Activated CD8-positive, alpha-beta T cell treated with anti-CD3 and anti-CD28 coated beads for 36 hours (primary cell): ENCODE data around the gene BEST2. TPM values are rescaled to one million over a fixed set of nuclear protein-coding genes. Genes with fewer than 3 reads are reported as not detected.

Source experiments
- ATAC-seq: fragments of 200-7000 bp; cut with Tn5 transposase; one replicate; pipeline ENCODE4 v1.10.0; 2021; ENCODE audit warnings: mild to moderate bottlenecking, moderate library complexity
- CTCF ChIA-PET: fragments of 350-600 bp; sonication (Branson Sonifier 250); formaldehyde crosslinking; loops from one replicate; lab custom pipeline; 2021; ENCODE audit warnings: antibody characterized with exemption; lab: Charles Lee
- POLR2A ChIA-PET: fragments of 350-600 bp; sonication (Branson Sonifier 250); formaldehyde crosslinking; loops from one replicate; lab custom pipeline; 2021; ENCODE audit warnings: antibody characterized with exemption; lab: Charles Lee
- DNase-seq: peaks from one replicate; pipeline ENCODE4 v3.0.0-alpha.2; 2020
- H3K27ac Mint-ChIP-seq: one replicate; pipeline ENCODE4 v1.8.0; 2021; ENCODE audit warnings: mild to moderate bottlenecking, mixed read lengths
- H3K27me3 Mint-ChIP-seq: one replicate; pipeline ENCODE4 v1.8.0; 2021; ENCODE audit warnings: mixed read lengths
- H3K36me3 Mint-ChIP-seq: one replicate; pipeline ENCODE4 v1.8.0; 2021; ENCODE audit warnings: low read depth, mixed read lengths
- H3K4me1 Mint-ChIP-seq: one replicate; pipeline ENCODE4 v1.8.0; 2021; ENCODE audit warnings: low read depth, mixed read lengths
- H3K4me3 Mint-ChIP-seq: one replicate; pipeline ENCODE4 v1.8.0; 2021; ENCODE audit warnings: mild to moderate bottlenecking, moderate library complexity, mixed read lengths
- H3K9me3 Mint-ChIP-seq: one replicate; pipeline ENCODE4 v1.8.0; 2021; ENCODE audit warnings: mixed read lengths
- CTCF ChIP-seq: fragments of 200-600 bp; IDR thresholded peaks from one replicate; pipeline ENCODE4 v1.8.0; 2022; ENCODE audit warnings: antibody characterized with exemption, mild to moderate bottlenecking
- intact Hi-C: fragments of 100-400 bp; cut with micrococcal nuclease; formaldehyde crosslinking; loops from one replicate; pipeline ENCODE4 v1.10.0; 2022
- total RNA-seq, 2 experiments: library from RNA; stranded (reverse); gene quantifications; one replicate each; pipeline ENCODE4 v1.2.3, GENCODE V29; 2021

BEST2 gene
- not detected for total RNA-seq

- Mint-ChIP-seq H3K4me1 (no peaks in the 10 kb centered on the region), H3K9me3 (peaks cover 8% of the 10 kb centered on the region), H3K27ac (no peak within 1 kb of the TSS), H3K27me3 (peaks cover 28% of the 10 kb centered on the region), H3K4me3 (no peak within 1 kb of the TSS), H3K36me3 (peaks cover 17% of the 10 kb centered on the region)
- no peak for TF ChIP-seq CTCF
- DNase-seq: no peak
- CTCF ChIA-PET: interaction anchor here (0.6 to 1.2 kb wide), 2 partner anchors 9 to 227 kb away, joined by 3 read pairs; no protein-coding TSS in a partner anchor
- POLR2A ChIA-PET: interaction anchor here (1.1 to 2.2 kb wide), 2 partner anchors 14 to 20 kb away, joined by 3 to 10 read pairs; partner anchors contain the start of gene GET3
- intact Hi-C loops: no loop called here
- ATAC-seq: no peak
These were observed at the start of gene BEST2 for GRCh38 chr19:12751635-12752034. Gene BEST2, plus strand, starts transcription at chr19:12751791. Its CDS starts 802 bp downstream, at chr19:12752593.

GRCh38 chr19:12703046-12703445 is 48.5 kb upstream of the BEST2 start:
- TF ChIP-seq CTCF: no peak
- Mint-ChIP-seq H3K9me3 (no peaks in the 10 kb centered on the region), H3K4me3 (no peak overlapping the region), H3K4me1 (peaks cover 4% of the 10 kb centered on the region), H3K27me3 (no peaks in the 10 kb centered on the region), H3K27ac (peak overlapping the region; percentile 37), H3K36me3 (peaks cover 53% of the 10 kb centered on the region)
- ChIA-PET POLR2A (interaction anchor here (1.0 to 1.1 kb wide), 2 partner anchors 12 kb away, joined by 3 read pairs; no protein-coding TSS in a partner anchor), CTCF (interaction anchor here (1.0 to 1.1 kb wide), 2 partner anchors 54 to 145 kb away, joined by 3 to 5 read pairs; no protein-coding TSS in a partner anchor)
- DNase-seq: peak; percentile 69
- intact Hi-C loops: no loop called here
- ATAC-seq: peak; percentile 89

- DNase-seq: no peak
- Mint-ChIP-seq H3K9me3 (no peaks in the 10 kb centered on the region), H3K27ac (no peak overlapping the region), H3K4me1 (no peaks in the 10 kb centered on the region), H3K27me3 (no peaks in the 10 kb centered on the region), H3K36me3 (peaks cover 55% of the 10 kb centered on the region), H3K4me3 (no peak overlapping the region)
- ChIA-PET CTCF (no interaction called here), POLR2A (interaction anchor here (1.0 to 1.6 kb wide), 2 partner anchors 12 to 19 kb away, joined by 3 to 5 read pairs; no protein-coding TSS in a partner anchor)
- intact Hi-C loops: no loop called here
- no peak for ATAC-seq
- TF ChIP-seq CTCF: no peak
These were observed 46.4 kb upstream of the BEST2 start for GRCh38 chr19:12705169-12705568.

- no peak overlapping the region for H3K4me3 Mint-ChIP-seq
- peaks cover 57% of the 10 kb centered on the region for H3K36me3 Mint-ChIP-seq
- H3K4me1 Mint-ChIP-seq: no peaks in the 10 kb centered on the region
- no peak overlapping the region for H3K27ac Mint-ChIP-seq
- no peaks in the 10 kb centered on the region for H3K9me3 Mint-ChIP-seq
- no peak for TF ChIP-seq CTCF
- CTCF ChIA-PET: interaction anchor here (1.1 kb wide), 1 partner anchor 90 kb away, joined by 3 read pairs; no protein-coding TSS in a partner anchor
- H3K27me3 Mint-ChIP-seq: no peaks in the 10 kb centered on the region
- DNase-seq: no peak
- POLR2A ChIA-PET: interaction anchor here (1.0 to 2.2 kb wide), 5 partner anchors 9 to 26 kb away, joined by 3 to 15 read pairs (median 3); partner anchors contain the start of gene FBXW9
- ATAC-seq: no peak
- intact Hi-C loops: no loop called here
These were observed 45.8 kb upstream of the BEST2 start for GRCh38 chr19:12705654-12706331.

- ChIA-PET CTCF (interaction anchor here (1.1 kb wide), 1 partner anchor 89 kb away, joined by 3 read pairs; no protein-coding TSS in a partner anchor), POLR2A (interaction anchor here (1.5 to 2.2 kb wide), 4 partner anchors 10 to 27 kb away, joined by 3 to 15 read pairs (median 4); partner anchors contain the start of gene FBXW9)
- H3K27ac Mint-ChIP-seq: no peak overlapping the region
- H3K27me3 Mint-ChIP-seq: no peaks in the 10 kb centered on the region
- intact Hi-C loops: no loop called here
- ATAC-seq (no peak), DNase-seq (no peak)
- no peak for TF ChIP-seq CTCF
- H3K4me3 Mint-ChIP-seq: no peak overlapping the region
- H3K36me3 Mint-ChIP-seq: peaks cover 56% of the 10 kb centered on the region
- no peaks in the 10 kb centered on the region for H3K4me1 Mint-ChIP-seq
- no peaks in the 10 kb centered on the region for H3K9me3 Mint-ChIP-seq
These were observed 45.3 kb upstream of the BEST2 start for GRCh38 chr19:12706332-12706718.
